ENCODE results near the gene MEIS1. TPM values are rescaled to one million over a fixed set of nuclear protein-coding genes. Genes with fewer than 3 reads are reported as not detected.

MEIS1 gene
- total RNA-seq, 4 donors from 2014 or later = 114 to 305 (median 181) TPM

GRCh38 chr2:66519264-66519843, 84.4 kb downstream of the MEIS1 start:
- no peak overlapping the region for H3K4me3 ChIP-seq
- no peaks in the 10 kb centered on the region for H3K27me3 ChIP-seq
- peaks cover 2 to 18% of the 10 kb centered on the region in 2 donors for H3K36me3 ChIP-seq
- WGBS, 2 donors (ENCODE audit: low coverage in 1 of 2) = 93 to 100% methylated on average over 3 to 6 of the region's 6 CpGs
- peak overlapping the region in 1 of 4 donors; percentile 14 for H3K27ac ChIP-seq
- TF ChIP-seq POLR2AphosphoS5 (IDR thresholded peaks at IDR 0.05) = no peak
- no peak for ATAC-seq
- peaks cover 0 to 95% (median 16%) of the 10 kb centered on the region in 3 donors for H3K4me1 ChIP-seq
- H3K9me3 ChIP-seq = no peaks in the 10 kb centered on the region

- H3K4me3 ChIP-seq = no peak overlapping the region
- peaks cover 2 to 15% of the 10 kb centered on the region in 2 donors for H3K36me3 ChIP-seq
- 49 to 68% methylated on average over 7 of the region's 7 CpGs for whole genome bisulfite sequencing, 2 donors (ENCODE audit: low coverage in 1 of 2)
- peaks cover 0 to 96% (median 16%) of the 10 kb centered on the region in 3 donors for H3K4me1 ChIP-seq
- no peak overlapping the region for H3K27ac ChIP-seq
- TF ChIP-seq CTCF (IDR thresholded peaks at IDR 0.05) = no peak
- TF ChIP-seq EP300 (IDR thresholded peaks at IDR 0.05) = no peak
- no peak for TF ChIP-seq POLR2AphosphoS5 (IDR thresholded peaks at IDR 0.05)
- TF ChIP-seq POLR2A (IDR thresholded peaks at IDR 0.05) = no peak
- H3K27me3 ChIP-seq = no peaks in the 10 kb centered on the region
- no peaks in the 10 kb centered on the region for H3K9me3 ChIP-seq
- no peak for ATAC-seq
Observed at GRCh38 chr2:66521291-66521922, 86.5 kb downstream of the MEIS1 start.

GRCh38 chr2:66522611-66523376, 87.9 kb downstream of the MEIS1 start:
- no peak overlapping the region for H3K4me3 ChIP-seq
- no peaks in the 10 kb centered on the region for H3K27me3 ChIP-seq
- H3K9me3 ChIP-seq = no peaks in the 10 kb centered on the region
- H3K27ac ChIP-seq = peak overlapping the region in 2 of 4 donors; percentile 7 to 39
- peaks cover 7 to 20% of the 10 kb centered on the region in 2 donors for H3K36me3 ChIP-seq
- no peak for TF ChIP-seq CTCF (IDR thresholded peaks at IDR 0.05)
- TF ChIP-seq POLR2AphosphoS5 (IDR thresholded peaks at IDR 0.05) = no peak
- 22 to 26% methylated on average over 5 to 6 of the region's 6 CpGs for WGBS, 2 donors (ENCODE audit: low coverage in 1 of 2)
- peaks cover 0 to 93% (median 16%) of the 10 kb centered on the region in 3 donors for H3K4me1 ChIP-seq
- no peak for ATAC-seq

- 60 to 70% methylated on average over 5 of the region's 5 CpGs for WGBS, 2 donors (ENCODE audit: low coverage in 1 of 2)
- peaks cover 7 to 25% of the 10 kb centered on the region in 2 donors for H3K36me3 ChIP-seq
- no peaks in the 10 kb centered on the region for H3K9me3 ChIP-seq
- H3K27ac ChIP-seq = peak overlapping the region in 1 of 4 donors; percentile 12
- ATAC-seq = no peak
- H3K4me1 ChIP-seq = peaks cover 0 to 86% (median 16%) of the 10 kb centered on the region in 3 donors
- H3K4me3 ChIP-seq = no peak overlapping the region
- no peaks in the 10 kb centered on the region for H3K27me3 ChIP-seq
- TF ChIP-seq POLR2A (IDR thresholded peaks at IDR 0.05) = no peak
- TF ChIP-seq POLR2AphosphoS5 (IDR thresholded peaks at IDR 0.05) = no peak
- no peak for TF ChIP-seq EP300 (IDR thresholded peaks at IDR 0.05)
- no peak for TF ChIP-seq CTCF (IDR thresholded peaks at IDR 0.05)
Observed at GRCh38 chr2:66523377-66523969, 88.5 kb downstream of the MEIS1 start.

- Histone ChIP-seq H3K36me3 (peaks cover 7 to 28% of the 10 kb centered on the region in 2 donors), H3K4me1 (peaks cover 0 to 86% (median 15%) of the 10 kb centered on the region in 3 donors), H3K27ac (peak overlapping the region in 2 of 4 donors; percentile 12 to 29), H3K9me3 (no peaks in the 10 kb centered on the region), H3K27me3 (no peaks in the 10 kb centered on the region), H3K4me3 (no peak overlapping the region)
- no peak for ATAC-seq
- 75 to 86% methylated on average over 1 to 2 of the region's 2 CpGs for WGBS, 2 donors (ENCODE audit: low coverage in 1 of 2)
- TF ChIP-seq EP300 (IDR thresholded peaks at IDR 0.05) (no peak), CTCF (IDR thresholded peaks at IDR 0.05) (no peak), POLR2A (IDR thresholded peaks at IDR 0.05) (no peak), POLR2AphosphoS5 (IDR thresholded peaks at IDR 0.05) (no peak)
Observed at GRCh38 chr2:66523990-66524389, 89.1 kb downstream of the MEIS1 start.

Measured in gastroesophageal sphincter (tissue), 4 donors.